T-helper 2 cell treated with Interferon-gamma antibody and Interleukin-4, amounts not matched to agents 100 ng/mL and 5 ng/mL, for 36 hours (primary cell): ENCODE measurements around the gene CCN2. TPM values are rescaled to one million over a fixed set of nuclear protein-coding genes. Genes with fewer than 3 reads are reported as not detected.
"Not testable (repeated sequence)": the region's sequence is repeated elsewhere in the genome, so short reads cannot be mapped to it uniquely, and the experiment has no call there.

Source experiments
- intact Hi-C: fragments of 100-400 bp; cut with micrococcal nuclease; formaldehyde crosslinking; loops from one replicate; pipeline ENCODE4 v1.15.1; 2023
- total RNA-seq: library from RNA; stranded (reverse); gene quantifications from 2 replicates; pipeline ENCODE4 v1.2.3, GENCODE V29; 2022

The CCN2 gene
- total RNA-seq, 1 donor from 2014 or later: not detected

- intact Hi-C loops: loop anchor here (2.0 to 5.0 kb wide), 4 partner anchors 105 to 393 kb away; partner anchors contain the start of gene ENPP1
Observed at GRCh38 chr6:131911951-131912350, 39.2 kb downstream of the CCN2 start.

GRCh38 chr6:131910956-131911355 lies 40.2 kb downstream of the CCN2 start:
- intact Hi-C loops: loop anchor here (1.0 to 5.0 kb wide), 5 partner anchors 104 to 392 kb away; partner anchors contain the start of gene ENPP1

- intact Hi-C loops: loop anchor here (1.0 to 5.0 kb wide), 5 partner anchors 103 to 391 kb away; partner anchors contain the start of gene ENPP1
Observed at GRCh38 chr6:131910219-131910589, 41.0 kb downstream of the CCN2 start.

GRCh38 chr6:131909408-131910218 lies 41.6 kb downstream of the CCN2 start:
- intact Hi-C loops: loop anchor here (1.0 to 5.0 kb wide), 6 partner anchors 15 to 391 kb away; partner anchors contain the start of gene ENPP1

GRCh38 chr6:131908787-131909186 lies 42.4 kb downstream of the CCN2 start:
- intact Hi-C loops: loop anchor here (2.0 kb wide), 1 partner anchor 14 kb away; no protein-coding TSS in a partner anchor

GRCh38 chr6:131903734-131904133 lies 47.4 kb downstream of the CCN2 start:
- intact Hi-C loops: not testable (repeated sequence)

- intact Hi-C loops: not testable (repeated sequence)
Observed at GRCh38 chr6:131901326-131901873, 49.8 kb downstream of the CCN2 start.

- intact Hi-C loops: no loop called here
Observed at GRCh38 chr6:131900231-131900630, 50.9 kb downstream of the CCN2 start.

- intact Hi-C loops: no loop called here
Observed at GRCh38 chr6:131898718-131899117, 52.5 kb downstream of the CCN2 start.

Other genes starting within 250 kb of the CCN2 start
- gene OR2A4, start 250.0 kb downstream of the CCN2 start, total RNA-seq: not detected in 2 replicates
- gene CTAGE9, start 240.4 kb downstream of the CCN2 start, total RNA-seq: not detected in 2 replicates
- 3.5 TPM in 2 replicates for gene ENPP1, start 143.4 kb downstream of the CCN2 start, total RNA-seq